Measurements from ENCODE around the gene CRIM1. TPM values are rescaled to one million over a fixed set of nuclear protein-coding genes. Genes with fewer than 3 reads are reported as not detected.

CRIM1 gene
- total RNA-seq, 2 experiments from 2014 or later = 3.1 to 3.3 TPM

DNA sequence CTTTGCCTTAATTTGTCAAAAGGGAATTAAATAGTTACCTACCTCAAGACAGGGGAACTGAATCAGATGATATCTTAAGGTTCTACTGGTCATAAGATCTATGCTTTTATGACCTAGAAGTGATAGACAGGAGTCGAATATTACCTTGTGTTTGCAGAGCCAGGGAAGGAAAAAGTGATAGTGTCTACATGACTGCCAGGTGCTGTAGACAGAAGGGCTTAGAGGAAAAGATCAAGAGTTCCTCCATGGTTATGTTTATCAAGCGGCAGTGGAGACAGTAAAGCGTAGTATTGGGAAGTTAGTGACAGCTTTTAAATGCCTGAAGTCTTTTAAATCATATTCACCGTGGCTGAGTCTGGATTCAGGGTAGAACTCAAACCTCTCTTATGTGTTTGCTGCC is 11.9 kb downstream of the CRIM1 start:
- H3K36me3 Mint-ChIP-seq (ENCODE audit: low read depth) = no peaks in the 10 kb centered on the region
- CTCF ChIA-PET = no interaction called here
- no peak for DNase-seq
- H3K27me3 Mint-ChIP-seq (ENCODE audit: low read depth) = peaks cover 6% of the 10 kb centered on the region
- no peak overlapping the region for H3K27ac Mint-ChIP-seq
- intact Hi-C loops (cut with micrococcal nuclease) = no loop called here
- no peak overlapping the region for H3K4me3 Mint-ChIP-seq
- peaks cover under 1% of the 10 kb centered on the region for H3K4me1 Mint-ChIP-seq (ENCODE audit: low read depth)
- no peaks in the 10 kb centered on the region for H3K9me3 Mint-ChIP-seq

- CTCF ChIA-PET = interaction anchor here (0.5 kb wide), 1 partner anchor 46 kb away, joined by 3 read pairs; no protein-coding TSS in a partner anchor
- DNase-seq = no peak
- Mint-ChIP-seq H3K4me1 (ENCODE audit: low read depth) (peaks cover 3% of the 10 kb centered on the region), H3K36me3 (ENCODE audit: low read depth) (no peaks in the 10 kb centered on the region), H3K4me3 (no peak overlapping the region), H3K27ac (no peak overlapping the region), H3K9me3 (no peaks in the 10 kb centered on the region), H3K27me3 (ENCODE audit: low read depth) (peaks cover 8% of the 10 kb centered on the region)
- intact Hi-C loops (cut with micrococcal nuclease) = no loop called here
Measured at GRCh38 chr2:36367895-36368353, 12.3 kb downstream of the CRIM1 start.

DNA sequence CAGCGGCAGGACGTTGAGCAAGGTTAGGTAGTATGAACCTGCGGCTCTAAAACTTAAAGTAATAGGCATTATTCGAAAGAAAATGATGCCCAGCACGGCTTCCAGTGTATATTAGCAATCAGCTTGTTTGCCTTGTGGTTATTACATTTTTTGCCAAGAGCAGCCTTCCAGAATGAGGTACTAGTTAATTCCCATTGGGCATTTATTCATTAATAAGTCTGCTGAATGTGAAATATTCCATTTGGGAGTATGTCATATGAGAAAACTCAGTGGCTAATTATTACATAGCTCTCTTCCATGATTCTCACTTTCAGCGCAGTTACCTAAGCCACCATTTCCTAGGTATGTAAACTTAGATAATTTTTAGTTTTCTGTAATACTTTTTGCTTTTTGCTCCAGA is 12.9 kb downstream of the CRIM1 start:
- intact Hi-C loops (cut with micrococcal nuclease) = no loop called here
- no peak overlapping the region for H3K27ac Mint-ChIP-seq
- no peaks in the 10 kb centered on the region for H3K36me3 Mint-ChIP-seq (ENCODE audit: low read depth)
- no peaks in the 10 kb centered on the region for H3K9me3 Mint-ChIP-seq
- no peak overlapping the region for H3K4me3 Mint-ChIP-seq
- peaks cover 8% of the 10 kb centered on the region for H3K4me1 Mint-ChIP-seq (ENCODE audit: low read depth)
- CTCF ChIA-PET = interaction anchor here (0.5 kb wide), 1 partner anchor 47 kb away, joined by 3 read pairs; no protein-coding TSS in a partner anchor
- peaks cover 8% of the 10 kb centered on the region for H3K27me3 Mint-ChIP-seq (ENCODE audit: low read depth)
- DNase-seq = no peak

DNA sequence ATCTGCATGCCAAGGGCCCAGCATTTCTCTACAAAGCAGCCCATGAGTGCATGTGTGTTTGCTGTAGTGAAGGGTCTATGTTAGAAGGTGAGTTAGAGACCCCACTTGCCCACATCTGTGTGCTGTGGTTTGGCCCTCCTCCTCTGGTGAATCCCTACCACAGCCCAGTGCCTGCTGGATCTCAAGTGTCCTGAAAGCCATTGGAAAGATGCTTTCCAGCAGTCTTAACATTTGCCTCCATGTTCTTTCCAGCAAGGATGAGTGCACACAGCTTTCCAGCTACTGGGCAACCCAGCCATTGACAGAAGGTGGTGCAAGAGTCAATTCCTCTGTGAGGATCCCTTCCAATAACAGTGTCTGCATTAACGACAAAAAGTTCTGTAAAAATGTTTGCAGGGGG is 13.6 kb downstream of the CRIM1 start:
- CTCF ChIA-PET = no interaction called here
- DNase-seq = no peak
- Mint-ChIP-seq H3K9me3 (no peaks in the 10 kb centered on the region), H3K27ac (no peak overlapping the region), H3K27me3 (ENCODE audit: low read depth) (peaks cover 8% of the 10 kb centered on the region), H3K36me3 (ENCODE audit: low read depth) (no peaks in the 10 kb centered on the region), H3K4me1 (ENCODE audit: low read depth) (peaks cover 11% of the 10 kb centered on the region), H3K4me3 (no peak overlapping the region)
- intact Hi-C loops (cut with micrococcal nuclease) = no loop called here

DNA sequence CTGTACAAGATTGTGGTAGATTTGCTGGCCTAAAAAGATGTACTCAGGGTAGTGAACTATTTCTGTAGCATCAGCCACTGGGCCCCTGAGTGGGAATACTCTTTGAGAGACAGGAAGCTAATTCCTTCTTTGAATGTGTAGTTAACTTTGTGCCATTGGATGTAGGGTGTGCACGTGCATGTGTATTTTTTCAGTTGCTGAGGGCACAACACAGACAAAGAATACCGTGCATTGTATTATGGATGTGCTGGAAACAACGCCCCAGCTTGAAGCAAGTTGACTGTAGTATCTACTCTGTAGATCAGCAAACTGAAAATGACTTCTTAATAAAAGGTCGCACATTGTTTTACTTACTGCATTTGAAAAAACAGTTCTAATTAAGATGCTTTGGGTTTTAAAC is 14.1 kb downstream of the CRIM1 start:
- CTCF ChIA-PET = interaction anchor here (0.7 kb wide), 1 partner anchor 190 kb away, joined by 3 read pairs; no protein-coding TSS in a partner anchor
- peaks cover 11% of the 10 kb centered on the region for H3K4me1 Mint-ChIP-seq (ENCODE audit: low read depth)
- H3K27me3 Mint-ChIP-seq (ENCODE audit: low read depth) = peaks cover 8% of the 10 kb centered on the region
- no peaks in the 10 kb centered on the region for H3K9me3 Mint-ChIP-seq
- H3K36me3 Mint-ChIP-seq (ENCODE audit: low read depth) = no peaks in the 10 kb centered on the region
- no peak overlapping the region for H3K27ac Mint-ChIP-seq
- intact Hi-C loops (cut with micrococcal nuclease) = no loop called here
- H3K4me3 Mint-ChIP-seq = no peak overlapping the region
- DNase-seq = no peak

DNA sequence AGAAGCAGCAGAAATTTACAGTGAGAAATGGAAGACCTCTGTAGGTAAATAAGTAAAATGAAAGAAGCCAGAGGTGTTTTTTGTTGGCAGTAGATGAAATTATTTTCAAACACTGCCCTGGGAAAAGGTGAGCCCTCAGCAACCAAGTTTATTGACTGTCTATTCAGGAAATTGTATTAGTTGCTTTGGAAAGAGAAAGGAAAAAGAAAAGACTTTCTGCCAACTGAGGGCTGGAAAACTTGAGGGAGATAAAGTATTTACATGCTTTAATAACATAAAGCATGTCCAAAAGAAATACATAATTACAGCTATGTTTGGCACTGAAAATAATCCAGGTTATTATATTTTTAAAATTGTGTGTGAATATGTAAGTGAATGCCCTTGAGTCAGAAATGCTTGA is 14.7 kb downstream of the CRIM1 start:
- H3K27me3 Mint-ChIP-seq (ENCODE audit: low read depth) = peaks cover 6% of the 10 kb centered on the region
- DNase-seq = no peak
- CTCF ChIA-PET = interaction anchor here (0.7 kb wide), 1 partner anchor 189 kb away, joined by 3 read pairs; no protein-coding TSS in a partner anchor
- intact Hi-C loops (cut with micrococcal nuclease) = no loop called here
- H3K36me3 Mint-ChIP-seq (ENCODE audit: low read depth) = no peaks in the 10 kb centered on the region
- no peaks in the 10 kb centered on the region for H3K9me3 Mint-ChIP-seq
- H3K4me3 Mint-ChIP-seq = no peak overlapping the region
- peaks cover 11% of the 10 kb centered on the region for H3K4me1 Mint-ChIP-seq (ENCODE audit: low read depth)
- no peak overlapping the region for H3K27ac Mint-ChIP-seq

- Mint-ChIP-seq H3K27ac (no peak overlapping the region), H3K4me1 (ENCODE audit: low read depth) (peaks cover 11% of the 10 kb centered on the region), H3K36me3 (ENCODE audit: low read depth) (no peaks in the 10 kb centered on the region), H3K9me3 (no peaks in the 10 kb centered on the region), H3K4me3 (no peak overlapping the region), H3K27me3 (ENCODE audit: low read depth) (peaks cover 5% of the 10 kb centered on the region)
- intact Hi-C loops (cut with micrococcal nuclease) = no loop called here
- CTCF ChIA-PET = interaction anchor here (1.9 kb wide), 1 partner anchor 19 kb away, joined by 4 read pairs; no protein-coding TSS in a partner anchor
- no peak for DNase-seq
Measured at GRCh38 chr2:36371070-36371874, 15.7 kb downstream of the CRIM1 start.

DNA sequence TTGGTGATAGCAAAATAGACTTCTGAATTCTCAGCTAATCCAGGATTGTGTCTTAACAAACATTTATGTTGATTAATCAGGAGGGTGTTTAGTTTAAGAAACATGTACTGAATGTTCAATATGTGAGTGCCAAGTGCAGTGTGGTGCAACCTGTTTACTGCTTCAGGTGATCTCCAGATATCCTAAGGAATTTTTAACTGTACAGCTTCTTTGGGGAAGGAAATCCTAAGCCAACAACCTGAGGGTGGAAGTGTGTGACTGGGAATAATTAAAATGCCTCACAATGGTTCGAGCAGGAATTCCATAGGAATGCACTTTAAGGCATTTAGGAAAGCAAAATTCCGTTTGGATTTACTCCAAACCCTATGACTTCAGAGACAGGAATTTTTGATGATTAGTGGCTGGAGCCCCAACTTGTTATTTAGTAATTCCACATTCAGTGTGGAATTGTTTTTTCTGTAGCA is 16.4 kb downstream of the CRIM1 start:
- intact Hi-C loops (cut with micrococcal nuclease) = no loop called here
- H3K27me3 Mint-ChIP-seq (ENCODE audit: low read depth) = peaks cover 2% of the 10 kb centered on the region
- CTCF ChIA-PET = interaction anchor here (0.6 to 1.9 kb wide), 3 partner anchors 8 to 311 kb away, joined by 3 to 4 read pairs (median 3); no protein-coding TSS in a partner anchor

GRCh38 chr2:36373149-36373926 is 17.8 kb downstream of the CRIM1 start:
- intact Hi-C loops (cut with micrococcal nuclease) = no loop called here
- H3K27ac Mint-ChIP-seq = no peak overlapping the region
- H3K9me3 Mint-ChIP-seq = no peaks in the 10 kb centered on the region
- no peaks in the 10 kb centered on the region for H3K36me3 Mint-ChIP-seq (ENCODE audit: low read depth)
- H3K27me3 Mint-ChIP-seq (ENCODE audit: low read depth) = peaks cover 2% of the 10 kb centered on the region
- DNase-seq = no peak
- H3K4me1 Mint-ChIP-seq (ENCODE audit: low read depth) = peaks cover 11% of the 10 kb centered on the region
- CTCF ChIA-PET = interaction anchor here (0.6 to 1.9 kb wide), 4 partner anchors 10 to 338 kb away, joined by 3 to 4 read pairs (median 3); no protein-coding TSS in a partner anchor
- no peak overlapping the region for H3K4me3 Mint-ChIP-seq

More for the DNA sequence above, 16.4 kb downstream of the CRIM1 start:
- Mint-ChIP-seq H3K27ac (no peak overlapping the region), H3K4me3 (no peak overlapping the region), H3K4me1 (ENCODE audit: low read depth) (peaks cover 11% of the 10 kb centered on the region), H3K9me3 (no peaks in the 10 kb centered on the region), H3K36me3 (ENCODE audit: low read depth) (no peaks in the 10 kb centered on the region)
- no peak for DNase-seq

DNA sequence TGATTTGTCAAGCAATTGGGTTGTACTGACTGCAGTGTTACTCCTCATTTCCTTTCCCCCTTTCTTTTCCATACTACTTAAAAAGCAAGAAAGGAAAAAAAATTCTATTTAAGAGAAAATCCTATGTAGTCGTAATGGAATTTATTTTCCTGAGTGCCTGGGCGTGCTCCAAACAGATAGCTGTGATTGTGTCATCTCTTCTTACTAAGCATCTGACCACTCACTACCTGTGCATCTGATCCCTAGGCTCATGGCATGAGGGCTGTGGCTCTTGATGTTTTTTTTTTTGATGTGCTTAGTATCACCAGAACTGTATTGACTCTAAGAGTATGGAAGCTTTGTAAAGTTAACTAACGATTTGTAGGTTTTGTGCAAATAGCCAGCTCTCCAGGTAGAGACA is 19.0 kb downstream of the CRIM1 start:
- DNase-seq = no peak
- Mint-ChIP-seq H3K27me3 (ENCODE audit: low read depth) (peaks cover 2% of the 10 kb centered on the region), H3K36me3 (ENCODE audit: low read depth) (no peaks in the 10 kb centered on the region), H3K9me3 (no peaks in the 10 kb centered on the region), H3K27ac (no peak overlapping the region), H3K4me1 (ENCODE audit: low read depth) (peaks cover 11% of the 10 kb centered on the region), H3K4me3 (no peak overlapping the region)
- intact Hi-C loops (cut with micrococcal nuclease) = no loop called here
- CTCF ChIA-PET = interaction anchor here (0.5 kb wide), 1 partner anchor 22 kb away, joined by 3 read pairs; no protein-coding TSS in a partner anchor

- intact Hi-C loops (cut with micrococcal nuclease) = no loop called here
- Mint-ChIP-seq H3K27me3 (ENCODE audit: low read depth) (peaks cover 2% of the 10 kb centered on the region), H3K27ac (no peak overlapping the region), H3K9me3 (no peaks in the 10 kb centered on the region), H3K36me3 (ENCODE audit: low read depth) (no peaks in the 10 kb centered on the region), H3K4me3 (no peak overlapping the region), H3K4me1 (ENCODE audit: low read depth) (peaks cover 15% of the 10 kb centered on the region)
- CTCF ChIA-PET = no interaction called here
- DNase-seq = no peak
Measured at GRCh38 chr2:36376319-36376765, 20.8 kb downstream of the CRIM1 start.

DNA sequence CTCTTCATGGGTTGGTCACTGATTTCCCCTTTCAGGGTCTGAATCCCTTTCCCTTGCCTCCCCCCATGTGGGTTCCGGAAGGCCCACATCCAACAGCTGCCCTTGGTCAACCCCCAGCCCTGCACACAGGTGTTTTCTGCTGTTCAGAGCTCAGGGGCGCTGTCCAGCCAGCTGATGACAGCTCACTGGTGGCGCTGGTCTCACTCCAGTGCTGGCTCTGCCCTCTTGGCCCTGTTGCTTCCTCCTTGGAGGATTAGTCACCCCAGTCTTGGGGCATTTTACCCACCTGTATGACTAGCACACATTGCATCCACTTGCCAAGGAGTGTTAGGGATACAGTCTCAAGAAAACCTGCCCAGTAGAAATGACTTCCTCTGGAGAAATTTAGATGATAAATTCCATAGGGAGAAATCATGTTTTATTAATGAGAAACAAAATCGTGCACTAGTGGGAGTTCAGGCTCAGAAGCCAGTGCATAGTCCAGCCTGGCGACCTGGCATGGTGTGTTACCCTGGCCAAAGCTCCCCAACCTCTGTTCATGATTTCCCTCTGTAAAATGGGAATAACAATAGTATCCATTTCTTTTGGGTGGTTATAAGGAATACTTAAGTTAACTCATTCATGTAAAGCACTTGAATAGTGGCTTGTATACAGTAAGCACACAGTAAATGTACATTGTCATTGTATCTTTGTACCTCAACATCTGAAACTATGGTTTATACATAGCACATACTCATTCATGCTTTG is 21.6 kb downstream of the CRIM1 start:
- no peak for DNase-seq
- Mint-ChIP-seq H3K27me3 (ENCODE audit: low read depth) (peaks cover 2% of the 10 kb centered on the region), H3K4me3 (no peak overlapping the region), H3K27ac (no peak overlapping the region), H3K4me1 (ENCODE audit: low read depth) (peaks cover 15% of the 10 kb centered on the region), H3K36me3 (ENCODE audit: low read depth) (no peaks in the 10 kb centered on the region), H3K9me3 (no peaks in the 10 kb centered on the region)
- intact Hi-C loops (cut with micrococcal nuclease) = no loop called here
- CTCF ChIA-PET = no interaction called here
